PC-3 (cell line): ENCODE results near the gene LIMS1. TPM values are rescaled to one million over a fixed set of nuclear protein-coding genes. Genes with fewer than 3 reads are reported as not detected.

Source experiments
- ATAC-seq: fragments of 200-7000 bp; cut with Tn5 transposase; 2 replicates; pipeline ENCODE4 v1.9.1; 2020; ENCODE audit warnings: mild to moderate bottlenecking, moderate library complexity
- BruUV-seq: library from RNA; stranded (reverse); fragments of 400-500 nt; replicated peaks from 2 replicates; lab custom pipeline; 2021; lab: Mats Ljungman, UMichigan
- CTCF ChIA-PET: fragments of 300-600 bp; sonication (Branson Sonifier 250); formaldehyde crosslinking; loops from one replicate; lab custom pipeline; 2022; ENCODE audit warnings: antibody characterized with exemption; lab: Charles Lee
- POLR2A ChIA-PET: fragments of 300-600 bp; sonication (Branson Sonifier 250); formaldehyde crosslinking; loops from one replicate; lab custom pipeline; 2022; ENCODE audit warnings: antibody characterized with exemption; ENCODE audit not compliant: unreplicated experiment; lab: Charles Lee
- DNase-seq: peaks from one replicate; pipeline ENCODE4 v3.0.0-alpha.2; 2015
- H2AFZ ChIP-seq: fragments of 300-600 bp; sonication (generic); 2 replicates; pipeline ENCODE4 v1.6.0; 2016; ENCODE audit warnings: antibody characterized with exemption, low read length
- H3F3A ChIP-seq: fragments of 300-600 bp; sonication (generic); one replicate; pipeline ENCODE4 v1.6.0; 2017; ENCODE audit warnings: antibody characterized with exemption, low read length, control low read depth, mild to moderate bottlenecking; ENCODE audit not compliant: unreplicated experiment
- H3K27ac ChIP-seq: fragments of 300-600 bp; sonication (generic); 2 replicates; pipeline ENCODE4 v1.5.1; 2016; ENCODE audit warnings: mild to moderate bottlenecking, low read length
- H3K27me3 ChIP-seq: fragments of 300-600 bp; sonication (generic); 2 replicates; pipeline ENCODE4 v1.6.1; 2016; ENCODE audit warnings: low read length, mixed read lengths
- H3K36me3 ChIP-seq: fragments of 300-600 bp; sonication (generic); 2 replicates; pipeline ENCODE4 v1.6.1; 2016; ENCODE audit warnings: low read depth, mixed run types, low read length, mixed read lengths
- H3K4me1 ChIP-seq: fragments of 300-600 bp; sonication (generic); 2 replicates; pipeline ENCODE4 v1.5.1; 2016; ENCODE audit warnings: low read length; ENCODE audit not compliant: insufficient read depth
- H3K4me2 ChIP-seq: fragments of 300-600 bp; sonication (generic); 2 replicates; pipeline ENCODE4 v1.6.0; 2016; ENCODE audit warnings: low read length
- H3K4me3 ChIP-seq: fragments of 300-600 bp; sonication (generic); 2 replicates; pipeline ENCODE4 v1.5.1; 2016; ENCODE audit warnings: mild to moderate bottlenecking, low read length, mixed read lengths
- H3K79me2 ChIP-seq: fragments of 300-600 bp; sonication (generic); 2 replicates; pipeline ENCODE4 v1.6.1; 2017; ENCODE audit warnings: low read length, mixed read lengths
- H3K9ac ChIP-seq: fragments of 300-600 bp; sonication (generic); 2 replicates; pipeline ENCODE4 v1.6.0; 2016; ENCODE audit warnings: mild to moderate bottlenecking, low read length
- H3K9me2 ChIP-seq: fragments of 300-600 bp; sonication (generic); replicated peaks from 2 replicates; pipeline ENCODE4 v1.6.1; 2016; ENCODE audit warnings: mixed run types, low read length, mixed read lengths
- H3K9me3 ChIP-seq: fragments of 300-600 bp; sonication (generic); 2 replicates; pipeline ENCODE4 v1.6.1; 2016; ENCODE audit warnings: low read length, mixed read lengths
- H4K20me1 ChIP-seq: fragments of 300-600 bp; sonication (generic); 2 replicates; pipeline ENCODE4 v1.6.1; 2016; ENCODE audit warnings: low read length, mixed read lengths
- CTCF ChIP-seq: fragments of 300-600 bp; sonication (generic); conservative IDR thresholded peaks from 2 replicates; pipeline ENCODE4 v1.5.1; 2017; ENCODE audit warnings: antibody characterized with exemption, low read depth, mild to moderate bottlenecking, low read length
- EZH2 ChIP-seq: fragments of 300-600 bp; sonication (generic); IDR thresholded peaks from one replicate; pipeline ENCODE4 v1.6.1; 2017; ENCODE audit warnings: antibody characterized with exemption, mild to moderate bottlenecking, low read length; ENCODE audit not compliant: unreplicated experiment
- EZH2phosphoT487 ChIP-seq: fragments of 300-600 bp; sonication (generic); IDR thresholded peaks from 2 replicates; pipeline ENCODE4 v1.6.1; 2018; ENCODE audit warnings: mild to moderate bottlenecking, antibody characterized with exemption, low read length, borderline replicate concordance
- intact Hi-C: fragments of 100-400 bp; cut with micrococcal nuclease; formaldehyde crosslinking; loops from 2 replicates; pipeline ENCODE4 v1.9.0; 2023
- total RNA-seq: library from RNA; depleted of rRNA; stranded (reverse); fragments of >200 nt; gene quantifications from 2 replicates; pipeline ENCODE4 v1.2.3, GENCODE V29; 2014

Gene LIMS1
- total RNA-seq, 1 experiment from 2014 or later: 58.9 TPM

- POLR2A ChIA-PET: no interaction called here
Measured at GRCh38 chr2:108548208-108549003, 14.1 kb downstream of the LIMS1 start.

GRCh38 chr2:108552566-108552965 is 18.3 kb downstream of the LIMS1 start:
- intact Hi-C loops: no loop called here
- CTCF ChIA-PET: no interaction called here
- H3K9me3 ChIP-seq: no peaks in the 10 kb centered on the region
- no peaks in the 10 kb centered on the region for H3K9me2 ChIP-seq
- no peaks in the 10 kb centered on the region for H3F3A ChIP-seq
- no peak overlapping the region for H2AFZ ChIP-seq
- H3K9ac ChIP-seq: no peak overlapping the region
- H3K27me3 ChIP-seq: no peaks in the 10 kb centered on the region
- no TSS peak for BruUV-seq
- no peaks in the 10 kb centered on the region for H3K36me3 ChIP-seq
- no peak overlapping the region for H3K4me3 ChIP-seq
- H3K4me2 ChIP-seq: no peak overlapping the region
- H3K27ac ChIP-seq: no peak overlapping the region
- POLR2A ChIA-PET: no interaction called here
- peaks cover 74% of the 10 kb centered on the region for H3K79me2 ChIP-seq
- peaks cover 7% of the 10 kb centered on the region; the same call in 1 of the 2 replicates for H4K20me1 ChIP-seq
- TF ChIP-seq CTCF: no peak
- TF ChIP-seq EZH2phosphoT487: no peak
- TF ChIP-seq EZH2: no peak
- no peak for DNase-seq
- no peak for ATAC-seq
- H3K4me1 ChIP-seq: no peaks in the 10 kb centered on the region

More at GRCh38 chr2:108548208-108549003, 14.1 kb downstream of the LIMS1 start:
- Histone ChIP-seq H3K4me2 (no peak overlapping the region), H2AFZ (no peak overlapping the region), H3K36me3 (no peaks in the 10 kb centered on the region), H3K27ac (no peak overlapping the region), H3K9ac (no peak overlapping the region), H3K4me3 (no peak overlapping the region), H3F3A (no peaks in the 10 kb centered on the region), H4K20me1 (no peaks in the 10 kb centered on the region), H3K4me1 (no peaks in the 10 kb centered on the region), H3K79me2 (peaks cover 61% of the 10 kb centered on the region), H3K27me3 (no peaks in the 10 kb centered on the region), H3K9me2 (no peaks in the 10 kb centered on the region), H3K9me3 (no peaks in the 10 kb centered on the region)
- intact Hi-C loops: no loop called here
- no peak for DNase-seq
- no TSS peak for BruUV-seq
- TF ChIP-seq EZH2phosphoT487: no peak
- TF ChIP-seq EZH2: no peak
- no peak for TF ChIP-seq CTCF
- CTCF ChIA-PET: interaction anchor here (1.2 kb wide), 1 partner anchor 36 kb away, joined by 7 read pairs; no protein-coding TSS in a partner anchor
- no peak for ATAC-seq
